ENCODE measurements around the gene C9.
A peak's percentile ranks its signal among the peaks of the same experiment; 100 is the strongest.

The C9 gene

GRCh38 chr5:39249069-39249468 lies 115.2 kb downstream of the C9 start:
- no peak for TF ChIP-seq ZNF350 (tag by site-specific recombination; IDR thresholded peaks at IDR 0.05)
- no peak for TF ChIP-seq SP3 (tag by site-specific recombination; IDR thresholded peaks at IDR 0.05)
- no peak for TF ChIP-seq ZNF16 (tag by site-specific recombination; IDR thresholded peaks at IDR 0.05; ENCODE audit: low read depth)
- TF ChIP-seq HOXA7 (CRISPR knock-in tag; IDR thresholded peaks at IDR 0.05; ENCODE audit: borderline replicate concordance): no peak
- H3K27ac ChIP-seq (ENCODE audit: extremely low read depth, low read depth, low read length): no peak overlapping the region
- H3K4me1 ChIP-seq (ENCODE audit: control insufficient read depth, insufficient read depth, low read length): no peaks in the 10 kb centered on the region
- no peaks in the 10 kb centered on the region for H3K36me3 ChIP-seq (ENCODE audit: control insufficient read depth in 2 of 2, insufficient read depth in 1 of 2, low read length in 2 of 2)
- no peak overlapping the region for H3K4me3 ChIP-seq (ENCODE audit: low read depth, low read length)
- POLR2A ChIA-PET: no interaction called here
- H3K9me3 ChIP-seq (ENCODE audit: control insufficient read depth, insufficient read depth, low read depth, low read length): no peaks in the 10 kb centered on the region; the same call in 1 of the 2 replicates
- CTCF ChIA-PET: no interaction called here

- ChIA-PET POLR2A (no interaction called here), CTCF (interaction anchor here (0.9 to 2.4 kb wide), 3 partner anchors 11 to 93 kb away, joined by 3 to 13 read pairs (median 3); no protein-coding TSS in a partner anchor)
- Histone ChIP-seq H3K4me1 (ENCODE audit: control insufficient read depth, insufficient read depth, low read length) (no peaks in the 10 kb centered on the region; the same call in 1 of the 2 replicates), H3K27ac (ENCODE audit: extremely low read depth, low read depth, low read length) (no peak overlapping the region), H3K9me3 (ENCODE audit: control insufficient read depth, insufficient read depth, low read depth, low read length) (no peaks in the 10 kb centered on the region; the same call in 1 of the 2 replicates), H3K36me3 (ENCODE audit: control insufficient read depth in 2 of 2, insufficient read depth in 1 of 2, low read length in 2 of 2) (no peaks in the 10 kb centered on the region), H3K4me3 (ENCODE audit: low read depth, low read length) (no peak overlapping the region)
- no peak for TF ChIP-seq ZNF571 (tag by site-specific recombination; IDR thresholded peaks at IDR 0.05)
- TF ChIP-seq, protein P1, sequence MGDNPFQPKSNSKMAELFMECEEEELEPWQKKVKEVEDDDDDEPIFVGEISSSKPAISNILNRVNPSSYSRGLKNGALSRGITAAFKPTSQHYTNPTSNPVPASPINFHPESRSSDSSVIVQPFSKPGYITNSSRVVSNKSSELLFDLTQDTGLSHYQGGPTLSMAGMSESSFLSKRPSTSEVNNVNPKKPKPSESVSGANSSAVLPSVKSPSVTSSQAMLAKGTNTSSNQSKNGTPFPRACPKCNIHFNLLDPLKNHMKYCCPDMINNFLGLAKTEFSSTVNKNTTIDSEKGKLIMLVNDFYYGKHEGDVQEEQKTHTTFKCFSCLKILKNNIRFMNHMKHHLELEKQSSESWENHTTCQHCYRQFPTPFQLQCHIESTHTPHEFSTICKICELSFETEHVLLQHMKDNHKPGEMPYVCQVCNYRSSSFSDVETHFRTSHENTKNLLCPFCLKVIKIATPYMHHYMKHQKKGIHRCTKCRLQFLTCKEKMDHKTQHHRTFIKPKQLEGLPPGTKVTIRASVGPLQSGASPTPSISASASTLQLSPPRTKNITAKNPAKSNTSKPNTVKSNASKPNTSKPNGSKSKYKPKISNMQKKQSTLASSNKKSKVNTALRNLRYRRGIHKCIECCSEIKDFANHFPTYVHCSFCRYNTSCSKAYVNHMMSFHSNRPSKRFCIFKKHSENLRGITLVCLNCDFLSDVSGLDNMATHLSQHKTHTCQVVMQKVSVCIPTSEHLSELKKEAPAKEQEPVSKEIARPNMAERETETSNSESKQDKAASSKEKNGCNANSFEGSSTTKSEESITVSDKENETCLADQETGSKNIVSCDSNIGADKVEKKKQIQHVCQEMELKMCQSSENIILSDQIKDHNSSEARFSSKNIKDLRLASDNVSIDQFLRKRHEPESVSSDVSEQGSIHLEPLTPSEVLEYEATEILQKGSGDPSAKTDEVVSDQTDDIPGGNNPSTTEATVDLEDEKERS (tag by site-specific recombination; IDR thresholded peaks at IDR 0.05): 0 out of 2 replicates have a peak, but pooled peaks have one; percentile 27
- TF ChIP-seq, protein P2, sequence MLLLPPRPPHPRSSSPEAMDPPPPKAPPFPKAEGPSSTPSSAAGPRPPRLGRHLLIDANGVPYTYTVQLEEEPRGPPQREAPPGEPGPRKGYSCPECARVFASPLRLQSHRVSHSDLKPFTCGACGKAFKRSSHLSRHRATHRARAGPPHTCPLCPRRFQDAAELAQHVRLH (tag by site-specific recombination; IDR thresholded peaks at IDR 0.05): 0 out of 2 replicates have a peak, but pooled peaks have one; percentile 18
- no peak for TF ChIP-seq ZNF335 (tag by site-specific recombination; conservative IDR thresholded peaks at IDR 0.05)
- TF ChIP-seq ZNF146 (tag by site-specific recombination; IDR thresholded peaks at IDR 0.05): 0 out of 2 replicates have a peak, but pooled peaks have one; percentile 24
- no peak for TF ChIP-seq ZNF654 (tag by site-specific recombination; IDR thresholded peaks at IDR 0.05; ENCODE audit: low read depth)
Observed at GRCh38 chr5:39240750-39241149, 123.5 kb downstream of the C9 start.

- H3K36me3 ChIP-seq (ENCODE audit: control insufficient read depth in 2 of 2, insufficient read depth in 1 of 2, low read length in 2 of 2): no peaks in the 10 kb centered on the region
- no peaks in the 10 kb centered on the region; the same call in 1 of the 2 replicates for H3K9me3 ChIP-seq (ENCODE audit: control insufficient read depth, insufficient read depth, low read depth, low read length)
- CTCF ChIA-PET: no interaction called here
- H3K27ac ChIP-seq (ENCODE audit: extremely low read depth, low read depth, low read length): no peak overlapping the region
- H3K4me1 ChIP-seq (ENCODE audit: control insufficient read depth, insufficient read depth, low read length): no peaks in the 10 kb centered on the region; the same call in 1 of the 2 replicates
- POLR2A ChIA-PET: no interaction called here
- H3K4me3 ChIP-seq (ENCODE audit: low read depth, low read length): no peak overlapping the region
- TF ChIP-seq ZBTB20 (tag by site-specific recombination; IDR thresholded peaks at IDR 0.05) (no peak), ZNF302 (tag by site-specific recombination; IDR thresholded peaks at IDR 0.05; ENCODE audit: low read depth) (no peak), OVOL3 (tag by site-specific recombination; IDR thresholded peaks at IDR 0.05) (no peak), HOXD13 (CRISPR knock-in tag; IDR thresholded peaks at IDR 0.05; ENCODE audit: borderline replicate concordance) (no peak), ZNF155 (tag by site-specific recombination; IDR thresholded peaks at IDR 0.05) (no peak), ZNF510 (tag by site-specific recombination; IDR thresholded peaks at IDR 0.05; ENCODE audit: insufficient replicate concordance) (no peak), ZNF560 (tag by site-specific recombination; IDR thresholded peaks at IDR 0.05; ENCODE audit: borderline replicate concordance) (no peak)
- TF ChIP-seq, protein P3, sequence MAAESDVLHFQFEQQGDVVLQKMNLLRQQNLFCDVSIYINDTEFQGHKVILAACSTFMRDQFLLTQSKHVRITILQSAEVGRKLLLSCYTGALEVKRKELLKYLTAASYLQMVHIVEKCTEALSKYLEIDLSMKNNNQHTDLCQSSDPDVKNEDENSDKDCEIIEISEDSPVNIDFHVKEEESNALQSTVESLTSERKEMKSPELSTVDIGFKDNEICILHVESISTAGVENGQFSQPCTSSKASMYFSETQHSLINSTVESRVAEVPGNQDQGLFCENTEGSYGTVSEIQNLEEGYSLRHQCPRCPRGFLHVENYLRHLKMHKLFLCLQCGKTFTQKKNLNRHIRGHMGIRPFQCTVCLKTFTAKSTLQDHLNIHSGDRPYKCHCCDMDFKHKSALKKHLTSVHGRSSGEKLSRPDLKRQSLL (tag by site-specific recombination; IDR thresholded peaks at IDR 0.05): no peak
- TF ChIP-seq, protein P4, sequence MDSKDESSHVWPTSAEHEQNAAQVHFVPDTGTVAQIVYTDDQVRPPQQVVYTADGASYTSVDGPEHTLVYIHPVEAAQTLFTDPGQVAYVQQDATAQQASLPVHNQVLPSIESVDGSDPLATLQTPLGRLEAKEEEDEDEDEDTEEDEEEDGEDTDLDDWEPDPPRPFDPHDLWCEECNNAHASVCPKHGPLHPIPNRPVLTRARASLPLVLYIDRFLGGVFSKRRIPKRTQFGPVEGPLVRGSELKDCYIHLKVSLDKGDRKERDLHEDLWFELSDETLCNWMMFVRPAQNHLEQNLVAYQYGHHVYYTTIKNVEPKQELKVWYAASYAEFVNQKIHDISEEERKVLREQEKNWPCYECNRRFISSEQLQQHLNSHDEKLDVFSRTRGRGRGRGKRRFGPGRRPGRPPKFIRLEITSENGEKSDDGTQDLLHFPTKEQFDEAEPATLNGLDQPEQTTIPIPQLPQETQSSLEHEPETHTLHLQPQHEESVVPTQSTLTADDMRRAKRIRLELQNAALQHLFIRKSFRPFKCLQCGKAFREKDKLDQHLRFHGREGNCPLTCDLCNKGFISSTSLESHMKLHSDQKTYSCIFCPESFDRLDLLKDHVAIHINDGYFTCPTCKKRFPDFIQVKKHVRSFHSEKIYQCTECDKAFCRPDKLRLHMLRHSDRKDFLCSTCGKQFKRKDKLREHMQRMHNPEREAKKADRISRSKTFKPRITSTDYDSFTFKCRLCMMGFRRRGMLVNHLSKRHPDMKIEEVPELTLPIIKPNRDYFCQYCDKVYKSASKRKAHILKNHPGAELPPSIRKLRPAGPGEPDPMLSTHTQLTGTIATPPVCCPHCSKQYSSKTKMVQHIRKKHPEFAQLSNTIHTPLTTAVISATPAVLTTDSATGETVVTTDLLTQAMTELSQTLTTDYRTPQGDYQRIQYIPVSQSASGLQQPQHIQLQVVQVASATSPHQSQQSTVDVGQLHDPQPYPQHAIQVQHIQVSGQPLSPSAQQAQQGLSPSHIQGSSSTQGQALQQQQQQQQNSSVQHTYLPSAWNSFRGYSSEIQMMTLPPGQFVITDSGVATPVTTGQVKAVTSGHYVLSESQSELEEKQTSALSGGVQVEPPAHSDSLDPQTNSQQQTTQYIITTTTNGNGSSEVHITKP (tag by site-specific recombination; IDR thresholded peaks at IDR 0.05): no peak
- TF ChIP-seq, protein P5, sequence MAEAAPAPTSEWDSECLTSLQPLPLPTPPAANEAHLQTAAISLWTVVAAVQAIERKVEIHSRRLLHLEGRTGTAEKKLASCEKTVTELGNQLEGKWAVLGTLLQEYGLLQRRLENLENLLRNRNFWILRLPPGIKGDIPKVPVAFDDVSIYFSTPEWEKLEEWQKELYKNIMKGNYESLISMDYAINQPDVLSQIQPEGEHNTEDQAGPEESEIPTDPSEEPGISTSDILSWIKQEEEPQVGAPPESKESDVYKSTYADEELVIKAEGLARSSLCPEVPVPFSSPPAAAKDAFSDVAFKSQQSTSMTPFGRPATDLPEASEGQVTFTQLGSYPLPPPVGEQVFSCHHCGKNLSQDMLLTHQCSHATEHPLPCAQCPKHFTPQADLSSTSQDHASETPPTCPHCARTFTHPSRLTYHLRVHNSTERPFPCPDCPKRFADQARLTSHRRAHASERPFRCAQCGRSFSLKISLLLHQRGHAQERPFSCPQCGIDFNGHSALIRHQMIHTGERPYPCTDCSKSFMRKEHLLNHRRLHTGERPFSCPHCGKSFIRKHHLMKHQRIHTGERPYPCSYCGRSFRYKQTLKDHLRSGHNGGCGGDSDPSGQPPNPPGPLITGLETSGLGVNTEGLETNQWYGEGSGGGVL (tag by site-specific recombination; IDR thresholded peaks at IDR 0.05): no peak
Observed at GRCh38 chr5:39238366-39239105, 125.8 kb downstream of the C9 start.

Measured in HEK293 (cell line).